Left forelimb (tissue), 1 donor: Measurements from ENCODE around the gene INTS7.

Experiments used
- DNase-seq: peaks from one replicate; pipeline ENCODE4 v3.0.0-alpha.2; 2018; ENCODE audit warnings: low spot score

Gene INTS7

DNA sequence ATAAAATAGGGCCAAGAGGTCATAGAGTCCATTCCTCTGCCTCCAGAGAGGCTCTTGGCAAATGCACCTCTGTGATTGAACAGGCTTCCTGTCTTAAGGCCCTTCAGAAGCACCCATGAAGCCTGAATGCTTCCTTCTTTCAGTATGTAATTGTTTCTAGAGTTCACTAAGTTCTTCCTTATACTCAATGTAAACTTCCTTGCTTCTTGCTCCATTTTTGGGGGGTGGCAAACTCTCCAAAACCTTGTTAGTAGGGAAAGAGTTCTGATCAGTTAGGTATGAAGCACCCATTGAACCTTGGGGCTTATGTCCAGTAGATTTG, 102.5 kb downstream of the INTS7 start:
- no peak for DNase-seq

GRCh38 chr1:211932231-211932932, 103.0 kb downstream of the INTS7 start:
- no peak for DNase-seq

DNA sequence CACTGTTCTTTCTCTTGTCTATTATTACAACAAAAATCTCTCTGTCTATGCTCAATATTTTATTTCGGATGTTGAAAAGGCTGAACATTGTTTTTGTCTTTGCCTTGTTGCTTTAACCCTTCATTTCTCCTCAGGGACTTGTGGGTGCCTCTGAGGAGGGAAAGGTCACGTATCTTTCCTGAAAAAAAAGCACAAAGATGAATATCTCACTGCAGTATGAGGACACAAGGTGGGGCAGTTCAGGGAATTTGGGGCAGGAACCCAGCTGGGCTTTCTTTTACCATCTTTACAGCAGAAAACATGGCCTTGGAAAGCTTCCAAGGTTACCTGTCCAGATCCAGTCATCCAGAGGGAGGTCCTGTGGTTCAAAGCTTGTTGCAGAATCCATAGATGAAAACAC, 105.7 kb downstream of the INTS7 start:
- no peak for DNase-seq

DNA sequence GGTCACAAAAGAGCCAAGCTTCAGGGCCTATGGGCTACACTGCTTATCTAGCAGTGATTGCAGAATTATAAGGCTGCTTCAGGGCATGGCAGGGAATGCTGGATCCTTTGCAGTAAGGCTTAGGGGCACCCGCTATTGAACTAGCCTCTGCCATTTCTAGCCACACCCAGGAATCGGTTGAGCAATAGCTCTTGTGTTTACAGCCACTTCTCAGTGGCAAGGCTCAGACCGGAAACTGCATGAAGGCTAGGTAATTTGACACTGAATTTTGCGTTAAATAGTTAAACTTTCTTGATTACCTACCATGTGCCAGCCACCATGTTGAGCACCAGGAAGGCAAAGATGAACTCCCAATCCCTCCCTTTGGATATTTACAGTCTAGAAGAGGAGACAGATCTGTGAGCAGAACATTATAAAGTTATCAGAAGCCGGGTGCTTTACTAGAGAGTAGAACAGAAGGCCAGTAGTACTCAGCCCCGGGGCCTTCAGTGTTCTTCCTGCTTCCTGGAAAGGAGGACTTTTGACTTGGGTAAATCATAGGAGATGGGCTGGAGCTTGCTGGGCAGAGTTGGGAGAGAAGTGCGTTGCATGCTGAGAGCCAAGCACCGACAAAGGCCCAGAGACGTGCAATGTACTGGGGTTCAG, 106.2 kb downstream of the INTS7 start:
- no peak for DNase-seq

DNA sequence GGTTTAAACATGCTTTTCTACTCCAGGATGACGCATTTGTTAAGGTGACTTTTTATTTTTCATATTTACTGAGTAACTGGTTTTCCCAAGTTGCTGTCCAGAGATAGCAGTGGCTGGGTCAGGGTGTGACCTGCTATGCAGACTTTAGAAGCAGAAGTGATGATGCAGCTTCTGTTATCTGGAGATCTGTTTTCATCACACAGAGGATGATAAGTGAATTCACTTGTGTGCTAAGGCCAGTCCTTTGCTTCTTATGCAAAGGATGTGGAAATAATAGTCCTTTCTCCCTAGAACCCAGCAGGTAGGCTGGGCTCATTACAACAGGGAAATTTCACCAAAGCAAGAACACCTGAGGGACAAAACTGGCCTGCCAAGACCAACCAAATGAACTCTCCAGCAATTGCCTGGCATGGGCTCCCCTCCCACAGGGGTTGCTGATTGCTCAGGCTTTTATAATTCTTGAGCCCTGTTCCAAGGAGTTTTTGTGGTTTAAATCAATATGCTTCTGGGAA, 107.0 kb downstream of the INTS7 start:
- no peak for DNase-seq

- no peak for DNase-seq
Measured at GRCh38 chr1:211925016-211925415, 110.3 kb downstream of the INTS7 start.

GRCh38 chr1:211924256-211924655, 111.1 kb downstream of the INTS7 start:
- DNase-seq: no peak

DNA sequence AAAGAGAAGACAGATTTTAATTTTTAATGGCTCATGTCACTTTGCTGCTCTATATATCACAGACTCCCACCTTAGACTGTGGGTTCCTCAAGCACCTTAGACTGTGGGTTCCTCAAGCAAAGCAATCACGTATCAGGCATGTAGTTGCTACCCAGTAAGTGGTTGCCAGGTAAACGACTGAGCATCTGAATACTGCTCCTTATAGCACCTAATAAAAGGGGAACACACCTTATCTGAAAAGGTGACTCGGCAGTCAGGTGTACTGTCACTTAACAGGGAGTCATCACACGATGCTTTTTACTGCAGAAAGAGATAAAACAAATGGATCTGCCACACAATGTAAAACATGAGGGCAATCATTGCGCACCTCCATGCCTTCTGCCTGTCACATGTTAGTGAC, 112.3 kb downstream of the INTS7 start:
- no peak for DNase-seq

DNA sequence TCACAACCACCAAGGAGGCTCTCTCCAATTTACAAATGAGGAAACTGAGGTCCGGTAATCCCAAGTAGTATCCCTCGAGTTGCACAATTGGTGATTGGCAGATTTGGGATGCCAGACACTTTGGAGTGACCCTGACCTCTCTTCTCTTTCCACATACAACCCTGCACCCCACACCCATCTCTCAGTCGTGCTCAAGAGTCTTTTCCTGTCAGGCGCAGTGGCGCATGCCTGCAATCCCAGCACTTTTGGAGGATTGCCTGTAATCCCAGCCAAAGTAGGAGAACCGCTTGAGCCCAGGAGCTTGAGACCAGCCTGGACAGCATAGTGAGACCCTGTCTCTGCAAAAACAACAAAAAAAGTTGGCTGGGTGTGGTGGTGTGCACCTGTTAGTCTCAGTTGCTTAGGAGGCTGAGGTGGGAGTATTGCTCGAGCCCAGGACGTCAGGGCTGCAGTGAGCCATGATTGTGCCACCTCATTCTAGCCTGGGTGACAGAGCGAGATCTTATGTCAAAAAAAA, 113.7 kb downstream of the INTS7 start:
- DNase-seq: no peak

GRCh38 chr1:211920602-211921226, 114.6 kb downstream of the INTS7 start:
- no peak for DNase-seq

GRCh38 chr1:211920141-211920572, 115.2 kb downstream of the INTS7 start:
- no peak for DNase-seq

GRCh38 chr1:211918843-211919414, 116.4 kb downstream of the INTS7 start:
- DNase-seq: no peak

DNA sequence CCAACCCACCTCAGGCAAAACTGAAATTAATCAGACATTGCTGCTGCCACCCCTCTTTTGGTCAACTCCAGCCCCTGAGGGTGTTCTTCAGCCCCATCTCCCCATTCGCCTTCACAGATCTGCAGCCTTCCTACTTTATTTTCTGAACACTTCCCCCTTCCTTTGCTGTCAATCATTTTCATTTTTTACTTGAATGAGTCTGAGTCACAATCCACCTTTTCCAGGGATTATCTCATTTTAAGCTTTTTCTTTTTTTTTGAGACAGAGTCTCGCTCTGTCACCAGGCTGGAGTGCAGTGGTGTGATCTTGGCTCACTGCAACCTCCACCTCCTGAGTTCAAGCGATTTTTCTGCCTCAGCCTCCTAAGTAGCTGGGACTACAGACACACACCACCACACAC, 118.9 kb downstream of the INTS7 start:
- DNase-seq: peak; percentile 2

DNA sequence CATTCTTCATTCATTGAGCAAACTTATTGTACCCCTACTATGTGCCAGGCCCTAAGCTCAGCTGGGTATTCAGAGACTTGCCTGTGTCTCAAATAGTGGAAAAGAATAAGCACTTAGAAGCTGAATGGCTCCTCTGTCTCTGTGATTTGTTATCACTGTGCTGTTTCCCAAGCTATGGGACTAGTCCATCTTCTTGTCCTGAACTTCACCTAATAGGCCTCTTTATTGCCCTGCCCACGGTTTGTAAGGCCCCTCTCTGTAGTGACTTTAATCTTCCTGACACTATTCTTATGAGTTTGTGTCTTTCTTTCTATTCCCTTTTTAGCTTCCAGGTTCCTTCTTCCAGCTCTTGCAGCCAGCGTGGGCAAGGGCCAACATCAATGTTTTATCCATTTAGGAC, 119.4 kb downstream of the INTS7 start:
- peak; percentile 11 for DNase-seq

- DNase-seq: no peak
Measured at GRCh38 chr1:211912844-211913432, 122.4 kb downstream of the INTS7 start.

GRCh38 chr1:211912038-211912437, 123.3 kb downstream of the INTS7 start:
- no peak for DNase-seq

- no peak for DNase-seq
Measured at GRCh38 chr1:211910913-211911485, 124.4 kb downstream of the INTS7 start.

GRCh38 chr1:211910113-211910884, 125.1 kb downstream of the INTS7 start:
- no peak for DNase-seq

DNA sequence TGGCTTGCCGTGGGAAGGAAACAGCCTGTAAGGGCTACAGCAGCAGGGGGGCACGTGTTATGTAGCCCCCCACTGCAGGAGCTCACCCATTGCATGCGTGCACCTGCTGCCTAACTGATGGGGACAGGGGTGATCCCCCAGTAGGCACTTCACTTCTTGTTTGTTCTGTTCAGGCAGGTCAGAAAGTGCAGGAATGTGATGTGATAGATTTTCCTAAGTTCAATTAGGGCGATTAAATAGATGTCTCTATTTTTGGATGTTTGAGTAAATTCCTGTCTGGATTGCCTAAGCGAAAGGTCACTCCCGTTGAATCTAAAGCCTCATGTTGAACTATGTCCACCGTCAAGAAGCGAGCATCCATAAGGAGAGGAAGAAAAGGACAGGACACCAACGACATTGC, 126.0 kb downstream of the INTS7 start:
- DNase-seq: no peak

GRCh38 chr1:211908951-211909350, 126.4 kb downstream of the INTS7 start:
- no peak for DNase-seq

GRCh38 chr1:211908453-211908852, 126.9 kb downstream of the INTS7 start:
- DNase-seq: no peak
